GM18519 (cell line): ENCODE measurements around the gene MYLK.
"Not testable (repeated sequence)": the region's sequence is repeated elsewhere in the genome, so short reads cannot be mapped to it uniquely, and the experiment has no call there.

Experiments used
- ATAC-seq: cut with Tn5 transposase; IDR thresholded peaks from one replicate; pipeline ENCODE4 v1.9.1; 2021; ENCODE audit warnings: mild to moderate bottlenecking, moderate library complexity; ENCODE audit not compliant: unreplicated experiment, low FRiP score

The MYLK gene

GRCh38 chr3:123708531-123708930 is 175.6 kb downstream of the MYLK start:
- no peak for ATAC-seq

GRCh38 chr3:123707641-123708040 is 176.5 kb downstream of the MYLK start:
- ATAC-seq: not testable (repeated sequence)

GRCh38 chr3:123706871-123707270 is 177.3 kb downstream of the MYLK start:
- no peak for ATAC-seq

GRCh38 chr3:123705488-123706285 is 178.4 kb downstream of the MYLK start:
- no peak for ATAC-seq

GRCh38 chr3:123703663-123704062 is 180.5 kb downstream of the MYLK start:
- ATAC-seq: not testable (repeated sequence)

- ATAC-seq: no peak
Observed at GRCh38 chr3:123702720-123703119, 181.4 kb downstream of the MYLK start.

- ATAC-seq: not testable (repeated sequence)
Observed at GRCh38 chr3:123702057-123702456, 182.1 kb downstream of the MYLK start.

GRCh38 chr3:123700791-123701722 is 183.1 kb downstream of the MYLK start:
- no peak for ATAC-seq

- no peak for ATAC-seq
Observed at GRCh38 chr3:123698813-123699212, 185.3 kb downstream of the MYLK start.

- ATAC-seq: no peak
Observed at GRCh38 chr3:123696808-123697207, 187.3 kb downstream of the MYLK start.

- ATAC-seq: no peak
Observed at GRCh38 chr3:123695731-123696640, 188.1 kb downstream of the MYLK start.

- ATAC-seq: no peak
Observed at GRCh38 chr3:123695152-123695551, 189.0 kb downstream of the MYLK start.

GRCh38 chr3:123694366-123695087 is 189.6 kb downstream of the MYLK start:
- no peak for ATAC-seq

GRCh38 chr3:123693584-123694190 is 190.4 kb downstream of the MYLK start:
- no peak for ATAC-seq

- no peak for ATAC-seq
Observed at GRCh38 chr3:123692671-123693070, 191.5 kb downstream of the MYLK start.

GRCh38 chr3:123692041-123692440 is 192.1 kb downstream of the MYLK start:
- no peak for ATAC-seq

- ATAC-seq: no peak
Observed at GRCh38 chr3:123689831-123690230, 194.3 kb downstream of the MYLK start.

GRCh38 chr3:123688241-123688747 is 195.8 kb downstream of the MYLK start:
- no peak for ATAC-seq

- no peak for ATAC-seq
Observed at GRCh38 chr3:123687286-123687685, 196.8 kb downstream of the MYLK start.
